SK-N-SH (cell line): ENCODE results near the gene FLT1. TPM values are rescaled to one million over a fixed set of nuclear protein-coding genes. Genes with fewer than 3 reads are reported as not detected.

Experiments used
- CTCF ChIA-PET: fragments of 300-600, 350-600 bp; formaldehyde crosslinking; extraction: SDS; loops from one replicate; lab custom pipeline; 2021; lab: Yijun Ruan, JAX
- POLR2A ChIA-PET: fragments of 350-600 bp; sonication (Branson Sonifier 250); formaldehyde crosslinking; extraction: SDS; loops from one replicate; lab custom pipeline; 2020; ENCODE audit warnings: antibody characterized with exemption, inconsistent platforms; lab: Yijun Ruan, JAX
- DNase-seq: peaks from one replicate; pipeline ENCODE4 v3.0.0; 2012
- H2AFZ ChIP-seq: fragments of 200-600 bp; sonication (generic); 2 replicates; pipeline ENCODE4 v1.8.1; 2016; ENCODE audit warnings: antibody characterized with exemption, mild to moderate bottlenecking, low read depth
- H3F3A ChIP-seq: fragments of 200-600 bp; sonication (generic); replicated peaks from 2 replicates; pipeline ENCODE3; 2016; ENCODE audit warnings: antibody characterized with exemption, mild to moderate bottlenecking; ENCODE audit not compliant: insufficient read depth
- H3K27ac ChIP-seq, 2 experiments: fragments of 200-500 bp in 1 of 2; fragments of 200-600 bp in 1 of 2; sonication (Bioruptor generic) in 1 of 2; sonication (generic), shearing (Covaris generic) in 1 of 2; 2 replicates each; pipeline versions ENCODE4 v1.5.1 to v1.6.1; 2014 to 2016; ENCODE audit warnings: low read depth in 2 of 2, inconsistent platforms in 1 of 2, low read length in 1 of 2, mild to moderate bottlenecking in 1 of 2, mixed read lengths in 1 of 2
- H3K27me3 ChIP-seq: fragments of 200-600 bp; sonication (generic), shearing (Covaris generic); 2 replicates; pipeline ENCODE4 v1.6.1; 2016; ENCODE audit warnings: mixed run types; ENCODE audit not compliant: insufficient read depth
- H3K36me3 ChIP-seq, 2 experiments: fragments of 200-500 bp in 1 of 2; fragments of 200-600 bp in 1 of 2; sonication (Bioruptor generic) in 1 of 2; sonication (generic) in 1 of 2; replicated peaks in 1 of 2; 2 replicates each; pipeline versions ENCODE3 to v1.5.1; 2014 to 2016; ENCODE audit warnings: low read length in 1 of 2, mild to moderate bottlenecking in 1 of 2; ENCODE audit not compliant: insufficient read depth in 2 of 2, control insufficient read depth in 1 of 2
- H3K4me1 ChIP-seq, 2 experiments: fragments of 200-500 bp in 1 of 2; fragments of 200-600 bp in 1 of 2; sonication (Bioruptor generic) in 1 of 2; sonication (generic), shearing (Covaris generic) in 1 of 2; 2 replicates each; pipeline versions ENCODE4 v1.5.1 to v1.6.1; 2014 to 2016; ENCODE audit warnings: low read depth in 1 of 2, low read length in 1 of 2, mixed run types in 1 of 2; ENCODE audit not compliant: insufficient read depth in 2 of 2, control insufficient read depth in 1 of 2
- H3K4me2 ChIP-seq: fragments of 200-600 bp; sonication (generic), shearing (Covaris generic); 2 replicates; pipeline ENCODE4 v1.6.1; 2017; ENCODE audit warnings: mixed run types
- H3K4me3 ChIP-seq, 2 experiments: fragments of 200-500 bp in 1 of 2; fragments of 200-600 bp in 1 of 2; sonication (Bioruptor generic) in 1 of 2; sonication (generic), shearing (Covaris generic) in 1 of 2; 2 replicates each; pipeline versions ENCODE4 v1.5.1 to v1.8.1; 2014 to 2016; ENCODE audit warnings: low read depth in 2 of 2, inconsistent platforms in 1 of 2, low read length in 1 of 2, mild to moderate bottlenecking in 1 of 2, mixed read lengths in 1 of 2, moderate library complexity in 1 of 2
- H3K79me2 ChIP-seq: fragments of 200-600 bp; sonication (generic); 2 replicates; pipeline ENCODE4 v1.8.1; 2017; ENCODE audit warnings: mild to moderate bottlenecking; ENCODE audit not compliant: insufficient read depth
- H3K9ac ChIP-seq: fragments of 200-600 bp; sonication (generic); 2 replicates; pipeline ENCODE4 v1.6.1; 2017; ENCODE audit warnings: mixed run types
- H3K9me2 ChIP-seq: fragments of 200-600 bp; sonication (generic); 2 replicates; pipeline ENCODE4 v1.6.1; 2017; ENCODE audit warnings: mixed run types
- H3K9me3 ChIP-seq: fragments of 200-600 bp; sonication (generic); 2 replicates; pipeline ENCODE4 v1.6.1; 2017; ENCODE audit warnings: mixed run types, mild to moderate bottlenecking, moderate library complexity
- H4K20me1 ChIP-seq: fragments of 200-600 bp; sonication (generic); 2 replicates; pipeline ENCODE4 v1.6.1; 2017; ENCODE audit warnings: mild to moderate bottlenecking, mixed run types; ENCODE audit not compliant: insufficient read depth
- CTCF ChIP-seq: fragments of 200-600 bp; sonication (generic); IDR thresholded peaks from 2 replicates; pipeline ENCODE4 v1.6.1; 2017; ENCODE audit warnings: antibody characterized with exemption, mild to moderate bottlenecking, moderate library complexity
- EZH2phosphoT487 ChIP-seq: fragments of 200-600 bp; sonication (generic); IDR thresholded peaks from 2 replicates; pipeline ENCODE4 v1.6.1; 2017; ENCODE audit warnings: low read depth, mixed run types, mild to moderate bottlenecking, antibody characterized with exemption, moderate library complexity, borderline replicate concordance
- GABPA ChIP-seq: IDR thresholded peaks from 2 replicates; pipeline ENCODE4 v1.4.0; 2012; ENCODE audit warnings: low read depth, mild to moderate bottlenecking
- JUND ChIP-seq: IDR thresholded peaks from 2 replicates; pipeline ENCODE4 v1.4.0; 2012
- MEF2A ChIP-seq: IDR thresholded peaks from 2 replicates; pipeline ENCODE4 v1.4.0; 2012; ENCODE audit warnings: low read depth, borderline replicate concordance
- MXI1 ChIP-seq: IDR thresholded peaks from 2 replicates; pipeline ENCODE4 v1.6.1; 2012; ENCODE audit warnings: mild to moderate bottlenecking, low read depth, low read length, improper control_type of control experiment
- NFIC ChIP-seq: IDR thresholded peaks from 2 replicates; pipeline ENCODE4 v1.4.0; 2012; ENCODE audit warnings: borderline replicate concordance
- RAD21 ChIP-seq: IDR thresholded peaks from 2 replicates; pipeline ENCODE4 v1.6.1; 2012; ENCODE audit warnings: mild to moderate bottlenecking, low read length
- RXRA ChIP-seq: IDR thresholded peaks from 2 replicates; pipeline ENCODE4 v1.4.0; 2012; ENCODE audit warnings: low read depth, mild to moderate bottlenecking, borderline replicate concordance
- SIN3A ChIP-seq: IDR thresholded peaks from 2 replicates; pipeline ENCODE4 v1.6.1; 2012; ENCODE audit warnings: low read depth, mild to moderate bottlenecking, low read length, moderate library complexity, borderline replicate concordance
- TEAD4 ChIP-seq: IDR thresholded peaks from 2 replicates; pipeline ENCODE4 v1.4.0; 2012; ENCODE audit warnings: mild to moderate bottlenecking, borderline replicate concordance; ENCODE audit not compliant: insufficient read depth
- USF1 ChIP-seq: IDR thresholded peaks from 2 replicates; pipeline ENCODE4 v1.4.0; 2012; ENCODE audit warnings: low read depth, borderline replicate concordance
- YY1 ChIP-seq: IDR thresholded peaks from 2 replicates; pipeline ENCODE4 v1.4.0; 2012; ENCODE audit warnings: low read depth, mild to moderate bottlenecking
- WGBS: methylation state at CpG from one replicate; pipeline ENCODE4 v1.1.6; 2017; ENCODE audit warnings: low lambda C conversion rate; 5-methylcytosine and 5-hydroxymethylcytosine counted together
- polyA plus RNA-seq, 3 experiments: library from polyadenylated mRNA; depleted of rRNA; stranded (reverse); fragments of >200 nt; gene quantifications; 2 replicates each; pipeline ENCODE4 v1.2.3, GENCODE V29; 2012

FLT1 gene
- polyA plus RNA-seq, 1 of the 3 experiments (the other 2 are of a cell fraction): 0.20 TPM

- H3K36me3 ChIP-seq: no peaks in the 10 kb centered on the region
- no peak for TF ChIP-seq GABPA
- no peak for TF ChIP-seq YY1
- TF ChIP-seq MEF2A: no peak
- TF ChIP-seq MXI1: no peak
- TF ChIP-seq TEAD4: no peak
- TF ChIP-seq USF1: no peak
- TF ChIP-seq JUND: no peak
- H3K4me3 ChIP-seq: no peak overlapping the region
- CTCF ChIA-PET: interaction anchor here (0.8 kb wide), 1 partner anchor 313 kb away, joined by 3 read pairs; no protein-coding TSS in a partner anchor
- POLR2A ChIA-PET: no interaction called here
- no peaks in the 10 kb centered on the region for H3K9me3 ChIP-seq
- DNase-seq: no peak
- H3K79me2 ChIP-seq: no peaks in the 10 kb centered on the region
- peaks cover 1% of the 10 kb centered on the region for H3F3A ChIP-seq
- H3K9ac ChIP-seq: no peak overlapping the region
- H3K27ac ChIP-seq: no peak overlapping the region
- no peaks in the 10 kb centered on the region for H4K20me1 ChIP-seq
- no peaks in the 10 kb centered on the region for H3K4me1 ChIP-seq
- H3K9me2 ChIP-seq: no peaks in the 10 kb centered on the region
- no peak overlapping the region for H2AFZ ChIP-seq
- H3K4me2 ChIP-seq: no peak overlapping the region
- 5% methylated on average over 7 of the region's 7 CpGs for whole genome bisulfite sequencing
- H3K27me3 ChIP-seq: peaks cover 31% of the 10 kb centered on the region
Observed at GRCh38 chr13:28483313-28483931, 11.5 kb downstream of the FLT1 start.

- H3F3A ChIP-seq: peaks cover 15% of the 10 kb centered on the region
- CTCF ChIA-PET: no interaction called here
- H3K27ac ChIP-seq: no peak overlapping the region; a peak in 1 of 4 replicates
- H3K9me3 ChIP-seq: no peaks in the 10 kb centered on the region
- H3K9me2 ChIP-seq: no peaks in the 10 kb centered on the region
- no peak for DNase-seq
- H4K20me1 ChIP-seq: no peaks in the 10 kb centered on the region
- TF ChIP-seq SIN3A: no peak
- TF ChIP-seq CTCF: no peak
- no peak for TF ChIP-seq RAD21
- TF ChIP-seq EZH2phosphoT487: no peak
- no peak for TF ChIP-seq NFIC
- TF ChIP-seq RXRA: no peak
- no peak overlapping the region for H2AFZ ChIP-seq
- no peaks in the 10 kb centered on the region for H3K36me3 ChIP-seq
- POLR2A ChIA-PET: no interaction called here
- no peak overlapping the region for H3K4me3 ChIP-seq
- H3K4me2 ChIP-seq: no peak overlapping the region
- no peak overlapping the region for H3K9ac ChIP-seq
- peaks cover 0 to 4% of the 10 kb centered on the region in 2 experiments; a peak in 2 of 4 replicates for H3K4me1 ChIP-seq
- H3K27me3 ChIP-seq: peaks cover 4% of the 10 kb centered on the region; the same call in 1 of the 2 replicates
- no peaks in the 10 kb centered on the region for H3K79me2 ChIP-seq
- WGBS: 5% methylated on average over 1 of the region's 1 CpG
Observed at GRCh38 chr13:28479005-28479404, 15.9 kb downstream of the FLT1 start.
